Right ventricle myocardium superior (tissue), 1 donor: Measurements from ENCODE around the gene ZNF485. TPM values are rescaled to one million over a fixed set of nuclear protein-coding genes. Genes with fewer than 3 reads are reported as not detected.
A peak's percentile ranks its signal among the peaks of the same experiment; 100 is the strongest.
"Not testable (repeated sequence)": the region's sequence is repeated elsewhere in the genome, so short reads cannot be mapped to it uniquely, and the experiment has no call there.

Experiments
- ATAC-seq: fragments of 200-7000 bp; cut with Tn5 transposase; one replicate; pipeline ENCODE4 v1.9.1; 2020; ENCODE audit warnings: mild to moderate bottlenecking; ENCODE audit not compliant: poor library complexity
- DNase-seq: peaks from one replicate; pipeline ENCODE4 v3.0.0-alpha.2; 2020
- intact Hi-C: fragments of 100-400 bp; cut with DNase I; formaldehyde crosslinking; loops from one replicate; pipeline ENCODE4 v1.11.2; 2022
- long read RNA-seq: library from polyadenylated mRNA; unstranded; transcript quantifications from one replicate; pipeline ENCODE4 v2.0.0, GENCODE V29; 2021
- total RNA-seq: library from RNA; stranded (reverse); fragmentation: NEBNext Ultra II Directional; extraction: Animal tissue kit (Norgen Biotek cat#: 25700); gene quantifications from one replicate; pipeline ENCODE4 v1.2.1, GENCODE V29; 2021
- donor health status: DM: no; HTN: yes; CAD: no; lungs with severe emphysema.

The ZNF485 gene
- 1.4 TPM for total RNA-seq
- long read RNA-seq, partial matches to known transcripts: 0 of 5 reads
- long read RNA-seq, other reads (novel, unspliced or antisense): 1 of 5 reads

- DNase-seq (peak; percentile 88), ATAC-seq (peak; percentile 99)
- intact Hi-C loops: no loop called here
These were observed at the start of gene ZNF485 for GRCh38 chr10:43606323-43607198. ZNF485 (plus strand) TSS chr10:43606438; CDS start chr10:43607051, 613 bp downstream.

GRCh38 chr10:43557214-43557613 lies 49.0 kb upstream of the ZNF485 start:
- DNase-seq: no peak
- intact Hi-C loops: no loop called here
- no peak for ATAC-seq

GRCh38 chr10:43569681-43570080 lies 36.6 kb upstream of the ZNF485 start:
- intact Hi-C loops: no loop called here

GRCh38 chr10:43570971-43571370 lies 35.3 kb upstream of the ZNF485 start:
- intact Hi-C loops: no loop called here
- DNase-seq (no peak), ATAC-seq (no peak)

More at GRCh38 chr10:43569681-43570080, 36.6 kb upstream of the ZNF485 start:
- no peak for DNase-seq
- no peak for ATAC-seq

GRCh38 chr10:43573250-43574000 lies 32.8 kb upstream of the ZNF485 start:
- no peak for ATAC-seq

GRCh38 chr10:43574001-43574892 lies 32.0 kb upstream of the ZNF485 start, which contains the start of gene ZNF239:
ZNF239 (minus strand) TSS chr10:43574616; CDS start chr10:43558079, 16,537 bp downstream.
- ATAC-seq: peak; percentile 99
- DNase-seq: peak; percentile 96
- intact Hi-C loops: no loop called here

More at GRCh38 chr10:43573250-43574000, 32.8 kb upstream of the ZNF485 start:
- DNase-seq: no peak
- intact Hi-C loops: no loop called here

- intact Hi-C loops: no loop called here
- DNase-seq: no peak
- no peak for ATAC-seq
These were observed 31.3 kb upstream of the ZNF485 start for GRCh38 chr10:43574906-43575305.

- no peak for DNase-seq
- no peak for ATAC-seq
- intact Hi-C loops: no loop called here
These were observed 30.2 kb upstream of the ZNF485 start for GRCh38 chr10:43576062-43576461.

- intact Hi-C loops: no loop called here
- ATAC-seq (no peak), DNase-seq (no peak)
These were observed 29.7 kb upstream of the ZNF485 start for GRCh38 chr10:43576580-43576979.

GRCh38 chr10:43584051-43584450 lies 22.2 kb upstream of the ZNF485 start:
- DNase-seq: no peak
- intact Hi-C loops: no loop called here
- ATAC-seq: no peak

GRCh38 chr10:43585046-43585445 lies 21.2 kb upstream of the ZNF485 start:
- intact Hi-C loops: no loop called here
- ATAC-seq (no peak), DNase-seq (no peak)

GRCh38 chr10:43585981-43586729 lies 20.1 kb upstream of the ZNF485 start:
- intact Hi-C loops: no loop called here
- no peak for DNase-seq
- ATAC-seq: no peak

- intact Hi-C loops, DNase-seq, ATAC-seq: not testable (repeated sequence)
These were observed 19.5 kb upstream of the ZNF485 start for GRCh38 chr10:43586730-43587115.

GRCh38 chr10:43591303-43591904 lies 14.8 kb upstream of the ZNF485 start:
- DNase-seq: no peak
- intact Hi-C loops: no loop called here
- no peak for ATAC-seq

GRCh38 chr10:43594944-43595589 lies 11.2 kb upstream of the ZNF485 start:
- peak; percentile 69 for ATAC-seq

GRCh38 chr10:43595739-43596298 lies 10.4 kb upstream of the ZNF485 start:
- intact Hi-C loops: no loop called here

More at GRCh38 chr10:43594944-43595589, 11.2 kb upstream of the ZNF485 start:
- no peak for DNase-seq
- intact Hi-C loops: no loop called here

GRCh38 chr10:43596546-43596945 lies 9.7 kb upstream of the ZNF485 start:
- DNase-seq (no peak), ATAC-seq (peak; percentile 22)
- intact Hi-C loops: no loop called here

More at GRCh38 chr10:43595739-43596298, 10.4 kb upstream of the ZNF485 start:
- no peak for DNase-seq
- ATAC-seq: no peak
